HUDEP-2 (cell line): Measurements from ENCODE around the gene SERPINA1.

Experiments
- DNase-seq, 76 experiments: peaks; one replicate each; lab custom pipeline; 2025; ENCODE audit not compliant: unreplicated experiment in 76 of 76; lab: John Stamatoyannopoulos, UW

The SERPINA1 gene

DNA sequence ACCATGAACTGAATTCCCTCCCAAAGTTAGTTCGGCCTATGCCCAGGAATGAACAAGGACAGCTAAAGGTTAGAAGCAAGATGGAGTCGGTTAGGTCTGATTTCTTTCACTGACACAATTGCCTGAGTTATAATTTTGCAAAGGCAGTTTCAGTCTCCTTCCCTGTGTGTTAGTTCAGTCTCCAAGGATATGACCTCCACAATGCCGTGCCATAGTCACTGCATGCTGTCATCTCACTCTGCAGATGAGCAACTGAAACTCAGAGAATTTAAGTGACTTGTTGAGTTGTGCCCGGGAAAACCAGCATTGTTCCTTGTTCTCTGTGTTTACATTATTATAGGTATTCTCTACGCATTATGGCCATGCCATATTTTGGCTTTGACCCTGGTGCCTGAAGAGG is 10.1 kb upstream of the SERPINA1 start:
- no peak for DNase-seq

- DNase-seq = no peak
Observed at GRCh38 chr14:94398182-94398479, 9.7 kb upstream of the SERPINA1 start.

DNA sequence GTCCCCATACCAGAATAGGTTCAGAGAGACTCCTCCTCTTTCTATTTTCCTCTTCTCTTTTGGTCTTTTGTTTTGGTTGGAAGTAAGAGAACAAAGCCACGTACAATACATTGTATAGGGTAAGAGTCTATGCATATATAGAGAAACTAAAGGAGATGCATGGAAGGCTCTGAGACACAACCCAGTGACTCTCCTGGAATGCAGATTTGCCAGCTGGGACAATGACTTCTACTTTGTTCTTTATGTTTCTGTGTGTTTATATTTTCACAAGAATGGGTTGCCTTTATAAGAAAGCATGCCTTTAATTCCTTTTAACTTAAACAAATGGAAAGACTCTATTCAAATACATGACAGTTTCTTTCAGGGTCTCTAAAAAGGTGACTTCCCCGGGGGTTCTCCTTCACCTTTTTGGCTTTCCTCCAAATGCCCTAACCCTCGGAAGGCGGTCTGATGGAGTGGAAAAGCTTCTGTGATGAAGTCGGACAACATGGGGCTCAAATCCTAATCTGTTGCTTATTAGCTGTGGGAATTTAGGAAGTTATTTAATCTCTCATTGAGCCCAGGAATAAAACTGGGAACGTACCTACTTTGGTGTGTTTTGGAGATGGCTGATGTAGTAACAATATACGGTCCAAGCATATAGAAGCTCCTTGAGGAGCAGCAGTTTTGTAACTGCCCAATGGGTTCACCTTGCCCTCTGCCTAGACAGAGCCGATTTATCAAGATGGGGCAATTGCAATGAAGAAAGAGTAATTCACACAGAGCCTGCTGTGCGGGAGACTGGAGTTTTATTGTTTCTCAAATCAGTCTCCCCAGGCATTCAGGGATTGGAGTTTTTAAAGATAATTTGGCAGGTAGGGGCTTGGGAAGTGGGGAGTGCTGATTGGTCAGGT is 9.1 kb upstream of the SERPINA1 start:
- DNase-seq = no peak

DNA sequence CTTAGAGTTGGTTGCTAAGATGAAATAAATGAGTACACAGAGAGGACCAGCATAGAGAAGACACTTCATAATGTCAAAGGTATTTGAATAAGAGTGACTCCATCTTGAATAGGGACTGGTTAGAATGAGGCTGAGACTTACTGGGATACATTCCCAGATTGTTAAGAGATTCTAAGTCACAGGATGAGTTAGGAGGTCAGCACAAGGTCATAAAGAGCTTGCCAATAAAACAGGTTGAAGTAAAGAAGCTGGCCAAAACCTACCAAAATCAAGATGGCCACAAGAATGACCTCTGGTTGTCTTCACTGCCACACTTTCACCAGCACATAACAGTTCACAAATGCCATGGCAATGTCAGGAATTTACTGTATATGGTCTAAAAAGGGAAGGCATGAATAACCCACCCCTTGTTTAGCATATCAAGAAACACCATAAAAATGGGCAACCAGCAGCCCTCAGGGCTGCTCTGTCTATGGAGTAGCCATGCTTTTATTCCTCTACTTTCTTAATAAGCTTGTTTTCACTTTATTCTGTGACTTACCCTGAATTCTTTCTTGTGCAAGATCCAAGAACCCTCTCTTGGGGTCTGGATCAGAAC is 8.3 kb upstream of the SERPINA1 start:
- DNase-seq = no peak

DNA sequence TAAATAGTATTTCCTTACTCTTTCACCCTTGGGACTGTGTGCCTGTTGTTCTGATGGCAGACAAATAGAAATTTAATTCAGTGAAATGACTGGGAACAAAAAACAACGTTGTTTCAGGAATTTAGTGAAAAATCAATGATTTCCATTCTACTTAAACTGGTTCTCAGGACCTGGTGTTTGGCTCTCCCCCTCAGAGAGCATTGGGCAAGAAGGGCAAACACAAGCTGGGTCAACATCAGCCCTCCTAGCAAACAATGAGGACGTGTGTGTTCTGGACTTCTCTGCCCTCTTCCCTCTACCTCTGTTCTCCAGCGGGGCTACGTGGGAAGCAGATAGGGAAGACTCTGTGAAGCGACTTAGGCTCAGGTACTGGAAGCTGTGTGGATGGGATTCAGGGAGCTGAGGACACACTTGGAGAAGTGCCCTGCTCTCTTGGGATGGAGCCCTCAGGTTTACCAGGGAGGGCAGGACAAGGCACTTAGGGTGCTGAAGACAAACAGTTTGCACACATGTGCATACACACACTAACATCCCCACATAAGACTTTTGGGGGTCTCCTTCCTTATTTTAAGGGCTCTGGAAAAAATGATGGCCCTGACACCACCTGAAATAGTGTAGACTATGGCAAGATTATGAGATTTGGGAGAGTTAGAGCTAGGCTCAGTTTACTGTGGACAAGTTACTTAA is 7.6 kb upstream of the SERPINA1 start:
- DNase-seq = no peak

- DNase-seq = no peak
Observed at GRCh38 chr14:94395282-94395887, 7.0 kb upstream of the SERPINA1 start.

GRCh38 chr14:94394581-94395207 is 6.3 kb upstream of the SERPINA1 start:
- DNase-seq = no peak

GRCh38 chr14:94394025-94394493 is 5.7 kb upstream of the SERPINA1 start:
- no peak for DNase-seq

- DNase-seq = no peak
Observed at GRCh38 chr14:94393474-94393873, 5.1 kb upstream of the SERPINA1 start.

GRCh38 chr14:94392510-94392935 is 4.1 kb upstream of the SERPINA1 start:
- no peak for DNase-seq

DNA sequence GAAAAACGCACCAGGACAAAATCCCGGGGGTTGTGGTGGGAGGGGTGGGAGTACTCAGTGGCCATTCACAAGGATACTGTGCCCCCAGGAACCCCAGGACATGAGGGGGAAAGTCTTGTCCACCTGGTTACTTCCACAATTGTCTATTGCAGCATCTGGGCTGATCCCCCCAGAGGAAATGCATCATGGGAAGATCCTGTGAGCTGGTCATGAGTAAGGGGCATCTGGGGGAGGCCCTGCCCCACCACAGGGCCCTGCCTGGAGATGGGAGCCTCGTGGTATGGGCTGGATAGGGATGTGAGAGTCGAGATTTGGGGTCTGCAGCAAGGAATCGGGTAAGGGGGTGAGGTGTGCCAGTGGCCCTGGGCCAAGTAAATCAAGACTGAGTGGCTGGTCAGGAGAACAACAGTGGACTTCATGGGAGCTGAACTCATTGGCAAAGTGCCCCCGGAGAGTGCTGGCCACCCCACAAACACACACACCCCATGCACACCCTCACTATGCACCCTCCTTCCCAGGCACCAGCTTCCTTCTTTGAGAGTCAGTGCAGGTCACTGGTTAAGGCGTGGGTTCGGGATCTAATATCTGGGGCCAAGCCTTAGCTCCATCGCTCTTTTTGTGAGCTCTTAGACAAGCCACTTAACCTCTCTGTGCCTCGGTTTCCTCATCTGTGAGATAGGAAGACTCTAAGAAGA is 3.0 kb upstream of the SERPINA1 start:
- no peak for DNase-seq

DNA sequence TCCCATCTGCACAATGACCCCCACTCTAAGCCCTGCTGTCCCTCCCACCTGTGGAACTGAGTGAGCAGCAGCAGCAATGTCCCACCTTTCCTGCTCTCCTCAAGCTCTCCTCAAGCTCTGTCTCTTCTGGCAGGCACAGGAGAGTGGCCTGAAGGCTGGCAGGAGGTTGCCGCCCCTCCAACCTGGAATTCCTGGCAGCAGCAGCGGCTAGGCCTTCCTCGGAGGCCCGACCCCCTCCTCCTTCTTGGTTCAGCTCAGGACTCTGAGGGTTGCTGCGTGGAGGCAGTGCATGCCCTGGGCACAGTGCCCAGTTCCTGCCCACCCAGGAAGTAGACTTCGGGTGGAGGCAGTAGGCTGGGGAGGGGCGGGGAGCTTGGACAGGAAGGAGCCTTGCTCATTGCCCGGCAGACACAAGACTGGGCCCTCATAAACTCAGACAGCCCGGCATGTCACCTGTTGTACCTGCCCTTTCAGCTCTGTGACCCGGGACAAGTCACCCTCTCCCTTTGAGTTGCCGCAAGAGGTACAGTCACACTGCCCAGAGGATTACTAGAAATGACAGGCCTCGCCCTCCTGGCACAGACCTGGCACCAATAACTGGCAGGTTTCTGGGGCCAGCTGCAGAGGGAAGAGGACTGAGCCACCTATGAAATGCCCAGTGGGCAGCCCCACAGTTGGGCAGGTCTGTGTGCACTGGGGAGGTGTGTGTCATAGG is 2.1 kb upstream of the SERPINA1 start:
- DNase-seq = no peak

DNA sequence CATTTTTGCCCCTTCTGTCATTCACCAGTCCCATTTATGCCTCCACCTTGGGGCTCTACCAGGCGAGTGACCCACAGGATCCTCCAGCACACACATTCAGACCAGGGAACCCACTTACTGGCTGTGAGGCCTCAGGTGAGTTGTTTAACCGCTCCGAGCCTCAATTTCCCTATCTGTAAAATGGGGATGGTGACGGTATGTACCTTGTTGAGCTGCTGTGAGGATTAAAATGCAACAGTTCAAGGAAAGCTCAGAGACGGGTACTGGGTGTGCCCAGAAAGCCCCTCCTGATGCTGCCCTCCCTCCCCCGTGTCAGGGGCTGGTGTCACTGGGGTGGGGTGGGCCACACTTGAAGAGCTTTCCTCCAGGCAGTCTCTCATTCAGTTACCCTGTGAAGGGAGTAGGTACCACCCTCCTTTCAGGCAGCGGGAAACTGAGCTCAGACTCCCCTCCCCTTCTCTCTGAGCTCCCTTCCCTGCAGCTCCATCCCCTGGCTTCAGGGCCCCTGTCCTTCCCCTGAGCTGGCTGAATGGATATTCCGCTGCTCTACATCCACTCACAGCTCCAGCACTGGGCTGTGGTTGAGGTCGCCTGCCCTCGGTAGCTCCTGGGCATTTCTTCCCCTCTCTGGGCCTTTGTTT is 1.4 kb upstream of the SERPINA1 start:
- DNase-seq = no peak

GRCh38 chr14:94389104-94389469 is 685 bp upstream of the SERPINA1 start:
- no peak for DNase-seq

DNA sequence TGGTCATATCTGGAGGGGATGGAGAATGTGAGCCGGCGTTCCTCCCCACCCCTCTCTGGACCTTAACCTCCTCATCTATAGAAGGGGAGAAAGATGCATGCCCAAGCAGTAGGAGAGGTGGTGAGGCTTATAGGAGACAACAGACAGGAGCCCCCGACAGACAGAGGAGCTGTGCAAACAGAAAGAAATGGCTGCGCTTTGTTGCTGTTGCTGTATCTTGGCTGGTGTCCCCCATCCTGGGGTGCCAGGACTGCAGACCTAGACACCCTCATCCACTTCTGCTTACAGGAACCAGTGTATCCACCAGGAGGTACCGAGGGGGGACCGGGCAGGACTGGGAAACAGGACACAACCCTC is 397 bp downstream of the SERPINA1 start:
- no peak for DNase-seq

DNA sequence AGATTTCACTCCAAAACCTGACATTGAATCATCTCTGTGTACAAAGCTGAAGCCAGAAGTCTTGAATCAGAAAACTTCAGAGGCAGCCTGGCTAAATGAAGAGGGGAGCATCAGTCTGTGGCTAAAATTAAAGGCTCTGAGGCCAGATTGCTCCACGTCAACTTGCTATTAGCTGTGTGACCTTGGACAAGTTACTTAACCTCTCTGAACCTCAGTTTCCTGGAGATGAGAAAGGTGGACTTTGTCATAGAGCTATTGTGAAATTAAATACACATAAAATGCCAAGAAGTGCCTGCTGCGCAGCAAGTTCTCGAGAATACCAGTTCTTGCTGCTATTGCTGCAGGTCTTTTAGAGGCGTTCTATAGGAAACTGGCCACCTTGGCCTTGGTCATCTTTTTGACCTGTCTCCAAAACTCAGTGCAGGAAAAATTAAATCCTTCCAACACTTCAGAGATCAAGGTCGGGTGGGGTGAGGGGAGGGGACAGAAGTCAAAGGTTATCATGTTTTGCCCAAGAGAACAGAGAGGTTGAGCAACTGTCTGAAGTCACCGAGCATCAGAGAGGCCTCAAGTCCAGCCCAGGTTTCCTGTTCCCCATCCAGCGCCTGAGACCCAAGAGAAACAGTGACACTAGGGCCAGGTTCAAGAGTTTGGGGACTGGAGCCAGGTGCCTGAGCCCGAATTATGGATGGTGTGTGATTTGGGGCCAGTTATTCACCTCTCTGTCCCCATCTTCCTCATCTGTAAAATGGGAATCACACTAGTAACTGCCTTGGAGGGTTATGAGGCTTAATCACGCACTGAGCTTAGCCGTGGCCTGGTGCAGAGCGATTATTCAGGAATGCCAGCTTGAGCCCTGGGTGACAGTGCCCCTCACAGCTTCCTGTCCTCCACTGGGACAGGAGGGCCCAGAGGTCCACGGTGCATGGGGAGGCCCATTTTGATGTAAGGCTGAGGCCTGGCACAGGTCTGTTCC is 1.1 kb downstream of the SERPINA1 start:
- DNase-seq = no peak

DNA sequence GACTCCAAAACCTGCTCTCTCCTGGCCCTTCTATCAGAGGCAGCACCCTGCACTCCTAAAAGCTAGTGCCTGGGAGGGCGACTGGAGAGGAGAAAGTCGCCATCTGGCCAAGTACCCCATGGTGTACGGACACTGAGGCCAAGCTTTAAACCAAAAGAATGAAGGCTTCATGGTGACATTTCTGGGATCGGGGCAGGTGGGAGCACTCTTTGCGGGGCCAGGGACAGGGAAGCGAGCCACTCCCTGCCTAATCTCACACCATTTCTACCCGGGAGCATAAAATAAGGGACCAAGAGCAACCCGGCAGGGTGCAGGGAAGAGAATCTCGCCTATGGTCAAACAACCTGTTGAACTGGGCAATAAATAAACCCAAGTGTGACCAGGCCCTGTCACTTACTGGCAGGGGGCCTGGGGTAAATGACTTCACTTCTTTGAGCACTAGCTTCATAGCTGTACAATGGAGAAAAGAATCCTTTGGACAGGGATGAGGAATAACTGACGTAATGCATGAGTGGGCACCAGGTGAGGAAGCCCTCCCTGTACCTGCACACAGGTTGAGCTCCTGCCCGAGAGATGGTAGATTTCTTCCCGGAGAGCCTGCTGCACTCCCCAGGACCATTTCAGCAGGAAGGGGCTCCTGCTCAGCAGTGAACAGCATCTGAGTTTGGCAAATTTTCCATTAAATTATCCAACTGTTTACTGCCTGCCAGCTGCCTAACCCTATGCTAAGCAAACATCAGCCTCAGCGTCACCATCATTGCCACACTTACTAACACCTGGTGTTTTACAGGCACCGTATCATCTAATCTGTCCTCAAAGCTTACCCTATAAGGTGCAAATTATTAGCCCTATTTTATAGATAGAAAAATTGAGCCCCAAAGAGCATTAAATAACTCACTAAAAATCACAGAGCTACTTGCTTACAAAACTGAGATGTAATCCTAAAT is 2.0 kb downstream of the SERPINA1 start:
- no peak for DNase-seq
